Liver (tissue), 9 donors: ENCODE results near the gene PDE4D. TPM values are rescaled to one million over a fixed set of nuclear protein-coding genes. Genes with fewer than 3 reads are reported as not detected.

Experiments
- DNase-seq: peaks from one replicate; pipeline ENCODE4 v3.0.0-alpha.2; 2017; ENCODE audit warnings: low spot score
- H3K27ac ChIP-seq, 2 donors: one replicate each; pipeline ENCODE4 v1.7.0; 2013; ENCODE audit warnings: inconsistent platforms in 2 of 2, low read length in 2 of 2, control low read depth in 1 of 2, low read depth in 1 of 2, mild to moderate bottlenecking in 1 of 2
- H3K27me3 ChIP-seq, 4 donors: one replicate each; pipeline versions ENCODE4 v1.6.1 to v1.7.0; 2013; ENCODE audit warnings: low read length in 3 of 4, inconsistent platforms in 1 of 4, mild to moderate bottlenecking in 1 of 4, moderate library complexity in 1 of 4; ENCODE audit not compliant: control insufficient read depth in 4 of 4, insufficient read depth in 4 of 4
- H3K36me3 ChIP-seq, 4 donors: one replicate each; pipeline versions ENCODE4 v1.6.1 to v1.7.0; 2013; ENCODE audit warnings: low read length in 3 of 4, mild to moderate bottlenecking in 3 of 4, low read depth in 1 of 4, moderate library complexity in 1 of 4; ENCODE audit not compliant: control insufficient read depth in 4 of 4, insufficient read depth in 3 of 4
- H3K4me1 ChIP-seq, 4 donors: one replicate each; pipeline versions ENCODE4 v1.6.1 to v1.7.0; 2013; ENCODE audit warnings: low read length in 3 of 4, mild to moderate bottlenecking in 3 of 4, moderate library complexity in 1 of 4; ENCODE audit not compliant: control insufficient read depth in 4 of 4, insufficient read depth in 4 of 4
- H3K4me3 ChIP-seq, 3 donors: one replicate each; pipeline versions ENCODE4 v1.6.1 to v1.7.0; 2013; ENCODE audit warnings: low read length in 3 of 3, control low read depth in 1 of 3, low read depth in 1 of 3, mild to moderate bottlenecking in 1 of 3
- H3K9ac ChIP-seq, 2 donors: one replicate each; pipeline ENCODE4 v1.7.0; 2013; ENCODE audit warnings: low read length in 2 of 2, mild to moderate bottlenecking in 2 of 2, moderate library complexity in 2 of 2, control low read depth in 1 of 2, low read depth in 1 of 2
- H3K9me3 ChIP-seq, 4 donors: one replicate each; pipeline versions ENCODE4 v1.6.1 to v1.7.0; 2013; ENCODE audit warnings: low read length in 3 of 4; ENCODE audit not compliant: control insufficient read depth in 4 of 4
- EGR1 ChIP-seq, 2 donors: IDR thresholded peaks; 2 replicates each; pipeline ENCODE4 v1.6.1; 2016 to 2018; ENCODE audit warnings: antibody characterized with exemption in 2 of 2, low read depth in 2 of 2
- FOXA1 ChIP-seq: IDR thresholded peaks from 2 replicates; pipeline ENCODE4 v1.6.1; 2016; ENCODE audit warnings: antibody characterized with exemption
- FOXA2 ChIP-seq: IDR thresholded peaks from 2 replicates; pipeline ENCODE4 v1.6.1; 2016; ENCODE audit warnings: antibody characterized with exemption
- GABPA ChIP-seq, 2 donors: IDR thresholded peaks in 1 of 2; conservative IDR thresholded peaks in 1 of 2; 2 replicates each; pipeline ENCODE4 v1.6.1; 2016; ENCODE audit warnings: antibody characterized with exemption in 2 of 2, mild to moderate bottlenecking in 1 of 2, moderate library complexity in 1 of 2
- HNF4A ChIP-seq, 2 donors: conservative IDR thresholded peaks; 2 replicates each; pipeline ENCODE4 v1.6.1; 2016; ENCODE audit warnings: antibody characterized with exemption in 2 of 2, mild to moderate bottlenecking in 2 of 2
- HNF4G ChIP-seq: IDR thresholded peaks from 2 replicates; pipeline ENCODE4 v1.6.1; 2016; ENCODE audit warnings: antibody characterized with exemption
- JUND ChIP-seq, 2 donors: IDR thresholded peaks; 2 replicates each; pipeline ENCODE4 v1.6.1; 2016; ENCODE audit warnings: antibody characterized with exemption in 2 of 2
- NR2F2 ChIP-seq: IDR thresholded peaks from 2 replicates; pipeline ENCODE4 v1.6.1; 2016; ENCODE audit warnings: antibody characterized with exemption
- RAD21 ChIP-seq, 2 donors: IDR thresholded peaks; 2 replicates each; pipeline ENCODE4 v1.6.1; 2016; ENCODE audit warnings: antibody characterized with exemption in 2 of 2, mild to moderate bottlenecking in 2 of 2
- REST ChIP-seq: IDR thresholded peaks from 2 replicates; pipeline ENCODE4 v1.6.1; 2016; ENCODE audit warnings: antibody characterized with exemption, mild to moderate bottlenecking
- RXRA ChIP-seq, 2 donors: IDR thresholded peaks; 2 replicates each; pipeline ENCODE4 v1.6.1; 2017 to 2018; ENCODE audit warnings: antibody characterized with exemption in 2 of 2, mild to moderate bottlenecking in 1 of 2
- SP1 ChIP-seq: IDR thresholded peaks from 2 replicates; pipeline ENCODE4 v1.6.1; 2018; ENCODE audit warnings: antibody characterized with exemption, mild to moderate bottlenecking
- TAF1 ChIP-seq: conservative IDR thresholded peaks from 2 replicates; pipeline ENCODE4 v1.6.1; 2016; ENCODE audit warnings: antibody characterized with exemption, mild to moderate bottlenecking
- YY1 ChIP-seq: IDR thresholded peaks from 2 replicates; pipeline ENCODE4 v1.6.1; 2016; ENCODE audit warnings: antibody characterized with exemption, mild to moderate bottlenecking
- ZBTB33 ChIP-seq: IDR thresholded peaks from 2 replicates; pipeline ENCODE4 v1.6.1; 2016; ENCODE audit warnings: antibody characterized with exemption
- WGBS: extraction: QIAGEN DNeasy Blood & Tissue Kit; methylation state at CpG from one replicate; pipeline ENCODE4 v1.1.7; 2013; 5-methylcytosine and 5-hydroxymethylcytosine counted together
- polyA plus RNA-seq, 2 donors: library from polyadenylated mRNA; stranded (reverse) in 1 of 2; unstranded in 1 of 2; fragments of 200-250 nt in 1 of 2; fragments of >200 nt in 1 of 2; fragmentation: Nextera tagmentation in 1 of 2; extraction: Ambion mirVana in 1 of 2; gene quantifications; one replicate each; pipeline versions ENCODE4 v1.2.1 to v1.2.3, GENCODE V29; 2013 to 2015
- total RNA-seq, 2 donors: library from RNA; depleted of rRNA; stranded (reverse); fragments of >200 nt; gene quantifications; one replicate each; pipeline ENCODE4 v1.2.3, GENCODE V29; 2014
- TF ChIP-seq, protein P1 (sequence below): IDR thresholded peaks from 2 replicates; pipeline ENCODE4 v1.6.1; 2016; ENCODE audit warnings: antibody characterized with exemption
- TF ChIP-seq, protein P2 (sequence below): fragments of 150-350 bp; IDR thresholded peaks from 2 replicates; pipeline ENCODE4 v1.5.1; 2017; ENCODE audit warnings: improper control_type of control experiment, low read depth, low read length; ENCODE audit not compliant: missing input control
- TF ChIP-seq, protein P3 (sequence below): IDR thresholded peaks from 2 replicates; pipeline ENCODE4 v1.6.1; 2016; ENCODE audit warnings: antibody characterized with exemption
- donor health status: healthy.
- donor health status: healthy.
- donor health status: healthy.
- donor health status: healthy.
- donor health status: healthy.

Gene PDE4D
- total and polyA plus RNA-seq, 4 donors, result 0.67 to 11.9 (median 6.5) TPM

GRCh38 chr5:59722874-59723273 is 170.7 kb downstream of the PDE4D start:
- WGBS, result 73% methylated on average over 2 of the region's 2 CpGs

GRCh38 chr5:59721741-59722140 is 171.8 kb downstream of the PDE4D start:
- H3K4me1 ChIP-seq, result no peaks in the 10 kb centered on the region
- TF ChIP-seq, protein P1, sequence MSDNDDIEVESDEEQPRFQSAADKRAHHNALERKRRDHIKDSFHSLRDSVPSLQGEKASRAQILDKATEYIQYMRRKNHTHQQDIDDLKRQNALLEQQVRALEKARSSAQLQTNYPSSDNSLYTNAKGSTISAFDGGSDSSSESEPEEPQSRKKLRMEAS, result no peak
- no peak for TF ChIP-seq NR2F2
- no peak for TF ChIP-seq FOXA1
- TF ChIP-seq TAF1, result no peak
- no peak for TF ChIP-seq GABPA (IDR thresholded peaks at IDR 0.05 in 1 of 2, conservative IDR thresholded peaks at IDR 0.05 in 1 of 2)
- TF ChIP-seq HNF4A (conservative IDR thresholded peaks at IDR 0.05), result no peak
- TF ChIP-seq FOXA2, result no peak
- no peak for TF ChIP-seq YY1
- TF ChIP-seq REST, result no peak
- no peak for TF ChIP-seq HNF4G
- no peak for TF ChIP-seq RAD21 (IDR thresholded peaks at IDR 0.05)
- TF ChIP-seq, protein P2, sequence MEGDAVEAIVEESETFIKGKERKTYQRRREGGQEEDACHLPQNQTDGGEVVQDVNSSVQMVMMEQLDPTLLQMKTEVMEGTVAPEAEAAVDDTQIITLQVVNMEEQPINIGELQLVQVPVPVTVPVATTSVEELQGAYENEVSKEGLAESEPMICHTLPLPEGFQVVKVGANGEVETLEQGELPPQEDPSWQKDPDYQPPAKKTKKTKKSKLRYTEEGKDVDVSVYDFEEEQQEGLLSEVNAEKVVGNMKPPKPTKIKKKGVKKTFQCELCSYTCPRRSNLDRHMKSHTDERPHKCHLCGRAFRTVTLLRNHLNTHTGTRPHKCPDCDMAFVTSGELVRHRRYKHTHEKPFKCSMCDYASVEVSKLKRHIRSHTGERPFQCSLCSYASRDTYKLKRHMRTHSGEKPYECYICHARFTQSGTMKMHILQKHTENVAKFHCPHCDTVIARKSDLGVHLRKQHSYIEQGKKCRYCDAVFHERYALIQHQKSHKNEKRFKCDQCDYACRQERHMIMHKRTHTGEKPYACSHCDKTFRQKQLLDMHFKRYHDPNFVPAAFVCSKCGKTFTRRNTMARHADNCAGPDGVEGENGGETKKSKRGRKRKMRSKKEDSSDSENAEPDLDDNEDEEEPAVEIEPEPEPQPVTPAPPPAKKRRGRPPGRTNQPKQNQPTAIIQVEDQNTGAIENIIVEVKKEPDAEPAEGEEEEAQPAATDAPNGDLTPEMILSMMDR, result no peak
- TF ChIP-seq JUND (IDR thresholded peaks at IDR 0.05), result no peak
- TF ChIP-seq, protein P3, sequence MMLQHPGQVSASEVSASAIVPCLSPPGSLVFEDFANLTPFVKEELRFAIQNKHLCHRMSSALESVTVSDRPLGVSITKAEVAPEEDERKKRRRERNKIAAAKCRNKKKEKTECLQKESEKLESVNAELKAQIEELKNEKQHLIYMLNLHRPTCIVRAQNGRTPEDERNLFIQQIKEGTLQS, result no peak
- TF ChIP-seq SP1, result no peak
- no peak for TF ChIP-seq RXRA (IDR thresholded peaks at IDR 0.05)
- no peak for TF ChIP-seq ZBTB33
- TF ChIP-seq EGR1 (IDR thresholded peaks at IDR 0.05; ENCODE audit: low read depth in 2 of 2), result no peak
- H3K27me3 ChIP-seq, result no peaks in the 10 kb centered on the region
- no peak for DNase-seq
- H3K27ac ChIP-seq, result no peak overlapping the region
- no peaks in the 10 kb centered on the region for H3K36me3 ChIP-seq
- no peak overlapping the region for H3K9ac ChIP-seq
- 88% methylated on average over 3 of the region's 3 CpGs for WGBS
- H3K4me3 ChIP-seq, result no peak overlapping the region
- no peaks in the 10 kb centered on the region for H3K9me3 ChIP-seq

More at GRCh38 chr5:59722874-59723273, 170.7 kb downstream of the PDE4D start:
- H3K4me3 ChIP-seq, result no peak overlapping the region
- DNase-seq, result no peak
- no peaks in the 10 kb centered on the region for H3K9me3 ChIP-seq
- H3K27me3 ChIP-seq, result no peaks in the 10 kb centered on the region
- H3K36me3 ChIP-seq, result no peaks in the 10 kb centered on the region
- H3K27ac ChIP-seq, result no peak overlapping the region
- no peaks in the 10 kb centered on the region for H3K4me1 ChIP-seq
- TF ChIP-seq, protein P1, result no peak
- no peak for TF ChIP-seq HNF4G
- H3K9ac ChIP-seq, result no peak overlapping the region
